ENCODE results near the gene ZFP57. TPM values are rescaled to one million over a fixed set of nuclear protein-coding genes. Genes with fewer than 3 reads are reported as not detected.

Gene ZFP57
- total RNA-seq (2022) (0.23 TPM in 1 of 2 replicates, not detected in the other), Bru-seq, nascent RNA (percentile 17 among the genes with signal in this experiment), BruChase-seq, experiment 1, labeled RNA remaining after a 6-hour chase (percentile 20 among the genes with signal in this experiment), BruChase-seq, experiment 2, labeled RNA remaining after a 2-hour chase (percentile 24 among the genes with signal in this experiment)
- long read RNA-seq: 0 reads

DNA sequence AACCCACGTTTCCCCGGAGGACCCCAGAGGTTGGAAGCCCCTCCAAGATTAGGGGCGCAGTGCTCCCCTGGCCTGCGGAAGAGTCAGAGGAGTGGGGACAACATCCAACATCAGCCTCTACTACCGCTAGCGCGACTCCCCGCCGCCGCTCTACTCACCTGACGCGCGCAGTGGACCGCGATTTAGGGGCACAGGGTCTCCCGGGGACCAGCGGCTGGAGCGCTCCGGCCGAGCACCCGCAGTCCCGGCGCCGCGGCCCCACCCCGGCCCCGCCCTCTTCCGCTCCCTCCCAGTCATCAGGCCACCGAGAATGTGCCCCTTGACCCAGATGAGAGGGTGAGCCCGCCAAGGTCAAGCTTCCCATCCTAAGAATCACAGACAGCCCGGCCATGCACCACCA lies at the start of gene ZFP57:
ZFP57 (minus strand) TSS at position 249 of the 400 bp plus-strand sequence. CDS start 4,149 bp downstream, outside the sequence.
- intact Hi-C loops (cut with micrococcal nuclease): no loop called here
- Mint-ChIP-seq H3K27me3 (ENCODE audit: insufficient read depth, unreplicated experiment) (no peaks in the 10 kb centered on the region), H3K36me3 (ENCODE audit: insufficient read depth, unreplicated experiment) (peaks cover 5% of the 10 kb centered on the region), H3K4me3 (ENCODE audit: unreplicated experiment) (no peak within 1 kb of the TSS), H3K9me3 (ENCODE audit: unreplicated experiment) (peaks cover 8% of the 10 kb centered on the region), H3K27ac (ENCODE audit: low read depth, unreplicated experiment) (peak within 1 kb of the TSS; percentile 97), H3K4me1 (ENCODE audit: insufficient read depth, unreplicated experiment) (peaks cover 24% of the 10 kb centered on the region)
- ChIA-PET POLR2A (no interaction called here), CTCF (interaction anchor here (4.9 kb wide), 1 partner anchor 27 kb away, joined by 29 read pairs; no protein-coding TSS in a partner anchor)
- TF ChIP-seq, protein P1, sequence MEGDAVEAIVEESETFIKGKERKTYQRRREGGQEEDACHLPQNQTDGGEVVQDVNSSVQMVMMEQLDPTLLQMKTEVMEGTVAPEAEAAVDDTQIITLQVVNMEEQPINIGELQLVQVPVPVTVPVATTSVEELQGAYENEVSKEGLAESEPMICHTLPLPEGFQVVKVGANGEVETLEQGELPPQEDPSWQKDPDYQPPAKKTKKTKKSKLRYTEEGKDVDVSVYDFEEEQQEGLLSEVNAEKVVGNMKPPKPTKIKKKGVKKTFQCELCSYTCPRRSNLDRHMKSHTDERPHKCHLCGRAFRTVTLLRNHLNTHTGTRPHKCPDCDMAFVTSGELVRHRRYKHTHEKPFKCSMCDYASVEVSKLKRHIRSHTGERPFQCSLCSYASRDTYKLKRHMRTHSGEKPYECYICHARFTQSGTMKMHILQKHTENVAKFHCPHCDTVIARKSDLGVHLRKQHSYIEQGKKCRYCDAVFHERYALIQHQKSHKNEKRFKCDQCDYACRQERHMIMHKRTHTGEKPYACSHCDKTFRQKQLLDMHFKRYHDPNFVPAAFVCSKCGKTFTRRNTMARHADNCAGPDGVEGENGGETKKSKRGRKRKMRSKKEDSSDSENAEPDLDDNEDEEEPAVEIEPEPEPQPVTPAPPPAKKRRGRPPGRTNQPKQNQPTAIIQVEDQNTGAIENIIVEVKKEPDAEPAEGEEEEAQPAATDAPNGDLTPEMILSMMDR (IDR thresholded peaks at IDR 0.05; ENCODE audit: unreplicated experiment): no peak
- BruUV-seq (replicated peaks): no TSS peak
- no peak for DNase-seq (ENCODE audit: unreplicated experiment)

- ChIA-PET CTCF (interaction anchor here (0.6 to 1.2 kb wide), 3 partner anchors 23 to 112 kb away, joined by 3 to 5 read pairs (median 3); no protein-coding TSS in a partner anchor), POLR2A (no interaction called here)
- intact Hi-C loops (cut with micrococcal nuclease): no loop called here
- no peak overlapping the region for H3K27ac Mint-ChIP-seq (ENCODE audit: low read depth, unreplicated experiment)
- no peaks in the 10 kb centered on the region for H3K27me3 Mint-ChIP-seq (ENCODE audit: insufficient read depth, unreplicated experiment)
- peaks cover 13% of the 10 kb centered on the region for H3K4me1 Mint-ChIP-seq (ENCODE audit: insufficient read depth, unreplicated experiment)
- no peak for DNase-seq (ENCODE audit: unreplicated experiment)
- no TSS peak for BruUV-seq (replicated peaks)
- TF ChIP-seq, protein P1 (IDR thresholded peaks at IDR 0.05; ENCODE audit: unreplicated experiment): no peak
- H3K9me3 Mint-ChIP-seq (ENCODE audit: unreplicated experiment): no peaks in the 10 kb centered on the region
- H3K4me3 Mint-ChIP-seq (ENCODE audit: unreplicated experiment): no peak overlapping the region
- H3K36me3 Mint-ChIP-seq (ENCODE audit: insufficient read depth, unreplicated experiment): no peaks in the 10 kb centered on the region
Measured at GRCh38 chr6:29730575-29731126, 49.7 kb upstream of the ZFP57 start.

- no TSS peak for BruUV-seq (replicated peaks)
- Mint-ChIP-seq H3K9me3 (ENCODE audit: unreplicated experiment) (no peaks in the 10 kb centered on the region), H3K27ac (ENCODE audit: low read depth, unreplicated experiment) (no peak overlapping the region), H3K4me3 (ENCODE audit: unreplicated experiment) (no peak overlapping the region), H3K36me3 (ENCODE audit: insufficient read depth, unreplicated experiment) (no peaks in the 10 kb centered on the region), H3K27me3 (ENCODE audit: insufficient read depth, unreplicated experiment) (no peaks in the 10 kb centered on the region), H3K4me1 (ENCODE audit: insufficient read depth, unreplicated experiment) (peaks cover 12% of the 10 kb centered on the region)
- intact Hi-C loops (cut with micrococcal nuclease): no loop called here
- CTCF ChIA-PET: interaction anchor here (0.6 to 1.2 kb wide), 2 partner anchors 22 to 76 kb away, joined by 3 read pairs; no protein-coding TSS in a partner anchor
- POLR2A ChIA-PET: no interaction called here
- no peak for DNase-seq (ENCODE audit: unreplicated experiment)
- TF ChIP-seq, protein P1 (IDR thresholded peaks at IDR 0.05; ENCODE audit: unreplicated experiment): no peak
Measured at GRCh38 chr6:29729774-29730328, 48.9 kb upstream of the ZFP57 start.

GRCh38 chr6:29728875-29729270 lies 47.9 kb upstream of the ZFP57 start:
- CTCF ChIA-PET: interaction anchor here (0.7 to 3.3 kb wide), 4 partner anchors 21 to 76 kb away, joined by 3 to 15 read pairs (median 8); no protein-coding TSS in a partner anchor

More at GRCh38 chr6:29728875-29729270, 47.9 kb upstream of the ZFP57 start:
- H3K9me3 Mint-ChIP-seq (ENCODE audit: unreplicated experiment): no peaks in the 10 kb centered on the region
- peaks cover 3% of the 10 kb centered on the region for H3K4me1 Mint-ChIP-seq (ENCODE audit: insufficient read depth, unreplicated experiment)
- no peak overlapping the region for H3K4me3 Mint-ChIP-seq (ENCODE audit: unreplicated experiment)
- BruUV-seq (replicated peaks): no TSS peak
- H3K36me3 Mint-ChIP-seq (ENCODE audit: insufficient read depth, unreplicated experiment): no peaks in the 10 kb centered on the region
- H3K27ac Mint-ChIP-seq (ENCODE audit: low read depth, unreplicated experiment): no peak overlapping the region
- TF ChIP-seq, protein P1 (IDR thresholded peaks at IDR 0.05; ENCODE audit: unreplicated experiment): no peak
- H3K27me3 Mint-ChIP-seq (ENCODE audit: insufficient read depth, unreplicated experiment): no peaks in the 10 kb centered on the region
- intact Hi-C loops (cut with micrococcal nuclease): no loop called here
- POLR2A ChIA-PET: no interaction called here
- no peak for DNase-seq (ENCODE audit: unreplicated experiment)

Measured in MCF 10A (cell line).